ENCODE results near the gene TADA2B.

The TADA2B gene, protein sequence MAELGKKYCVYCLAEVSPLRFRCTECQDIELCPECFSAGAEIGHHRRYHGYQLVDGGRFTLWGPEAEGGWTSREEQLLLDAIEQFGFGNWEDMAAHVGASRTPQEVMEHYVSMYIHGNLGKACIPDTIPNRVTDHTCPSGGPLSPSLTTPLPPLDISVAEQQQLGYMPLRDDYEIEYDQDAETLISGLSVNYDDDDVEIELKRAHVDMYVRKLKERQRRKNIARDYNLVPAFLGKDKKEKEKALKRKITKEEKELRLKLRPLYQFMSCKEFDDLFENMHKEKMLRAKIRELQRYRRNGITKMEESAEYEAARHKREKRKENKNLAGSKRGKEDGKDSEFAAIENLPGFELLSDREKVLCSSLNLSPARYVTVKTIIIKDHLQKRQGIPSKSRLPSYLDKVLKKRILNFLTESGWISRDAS

DNA sequence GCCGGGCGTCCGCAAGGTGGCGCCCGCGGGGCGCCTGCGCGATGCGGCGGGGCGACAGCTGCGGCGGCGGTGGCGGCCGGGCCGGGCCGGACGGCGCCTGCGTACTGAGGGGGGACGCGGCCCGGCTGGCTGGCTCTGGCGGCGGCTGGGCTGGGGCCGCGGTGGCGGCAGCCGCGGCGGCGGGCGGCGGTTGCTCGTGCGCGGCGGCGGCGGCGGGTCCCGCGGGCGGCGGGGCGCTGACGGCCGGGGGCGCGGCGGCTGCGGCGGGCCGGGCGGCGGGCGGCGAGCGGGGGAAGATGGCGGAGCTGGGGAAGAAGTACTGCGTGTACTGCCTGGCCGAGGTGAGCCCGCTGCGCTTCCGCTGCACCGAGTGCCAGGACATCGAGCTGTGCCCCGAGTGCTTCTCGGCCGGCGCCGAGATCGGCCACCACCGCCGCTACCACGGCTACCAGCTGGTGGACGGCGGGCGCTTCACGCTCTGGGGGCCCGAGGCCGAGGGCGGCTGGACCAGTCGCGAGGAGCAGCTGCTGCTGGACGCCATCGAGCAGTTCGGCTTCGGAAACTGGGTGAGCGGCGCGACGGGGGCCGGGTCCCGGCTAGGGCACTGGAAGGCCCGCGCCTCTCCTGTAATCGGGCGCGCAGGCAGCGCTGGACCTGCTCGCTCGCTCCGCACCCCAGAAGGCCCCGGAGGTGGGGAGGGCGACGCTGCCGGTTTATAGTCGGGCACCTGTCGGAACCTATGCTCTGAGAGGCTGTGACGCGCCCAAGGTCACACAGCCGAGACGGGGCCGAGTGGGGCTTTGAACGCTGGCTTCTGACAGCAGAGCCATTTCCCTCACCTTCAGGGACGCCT lies at the start of gene TADA2B:
TSS of gene TADA2B (plus strand) at position 89 of the 853 bp plus-strand sequence. CDS start at position 297, 208 bp downstream.
- peak; percentile 61 for ATAC-seq
- Mint-ChIP-seq H3K27me3 (no peaks in the 10 kb centered on the region), H3K4me1 (peaks cover 57% of the 10 kb centered on the region), H3K27ac (peak within 1 kb of the TSS; percentile 73), H3K9me3 (no peaks in the 10 kb centered on the region), H3K4me3 (peak within 1 kb of the TSS; percentile 96), H3K36me3 (peaks cover 12% of the 10 kb centered on the region)

DNA sequence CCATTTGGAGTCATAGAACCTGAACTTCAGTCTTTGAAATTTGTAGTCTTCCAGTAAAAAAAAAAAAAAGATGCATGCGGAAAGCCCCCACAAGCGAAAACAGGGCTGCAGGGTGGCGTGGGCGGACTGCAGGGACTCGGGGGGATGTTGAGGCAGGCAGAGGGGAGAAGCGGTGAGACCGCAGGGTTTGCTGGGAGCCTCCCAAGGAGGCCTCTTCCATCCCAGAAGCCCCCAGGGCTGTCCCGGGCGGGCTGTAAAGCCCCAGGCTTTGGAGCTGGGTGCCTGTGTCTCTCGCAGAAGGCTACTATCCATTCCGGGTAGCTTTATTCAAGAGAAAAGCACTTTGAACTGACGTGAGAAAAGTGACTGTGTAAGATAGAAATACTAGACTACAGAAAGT lies 46.7 kb upstream of the TADA2B start:
- H3K9me3 Mint-ChIP-seq, result no peaks in the 10 kb centered on the region
- H3K27me3 Mint-ChIP-seq, result no peaks in the 10 kb centered on the region

DNA sequence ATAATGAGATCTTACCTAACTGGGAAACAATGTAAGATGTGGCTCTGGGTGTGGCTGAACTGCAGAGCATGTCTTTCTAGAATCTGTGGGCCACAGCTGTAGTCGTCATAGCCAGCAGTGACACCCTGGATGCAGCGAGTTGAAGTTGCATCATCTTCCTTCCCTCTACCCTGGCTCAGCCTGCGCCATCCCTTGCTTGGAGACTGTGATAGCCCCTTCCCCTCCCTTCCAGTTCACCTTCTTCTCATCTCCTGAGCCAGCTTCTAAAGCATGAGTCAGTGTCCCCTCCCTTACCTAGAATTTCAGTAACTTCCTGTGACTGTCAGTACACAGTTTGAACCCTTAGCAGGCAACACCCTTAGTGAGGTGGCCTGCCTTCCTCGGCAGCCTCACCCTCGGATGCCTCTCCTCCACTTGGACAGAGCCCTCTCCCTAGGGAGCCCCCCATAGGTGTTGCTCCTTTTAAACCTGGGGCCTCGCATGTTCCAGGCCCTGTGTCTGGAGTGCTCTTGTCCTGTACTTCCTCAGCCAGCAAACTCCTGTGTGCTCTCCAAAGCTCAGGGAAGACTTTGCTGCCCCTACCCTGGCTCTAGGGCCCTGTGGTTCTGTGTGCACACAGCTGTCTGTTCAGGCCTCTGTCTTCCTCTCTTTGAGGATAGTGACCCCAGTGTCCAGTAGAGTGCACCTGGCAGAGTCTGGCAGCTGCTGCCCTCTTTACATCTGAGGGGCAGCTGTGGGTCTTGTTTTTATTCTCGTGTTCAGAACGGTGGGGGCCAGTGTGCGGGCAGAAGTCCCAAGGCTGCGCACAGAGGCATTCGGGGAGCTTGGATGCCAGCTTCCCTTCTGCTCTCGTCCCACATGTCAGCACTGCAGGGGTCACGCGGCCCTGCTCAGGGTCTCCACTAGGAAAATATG lies 43.7 kb upstream of the TADA2B start:
- Mint-ChIP-seq H3K27me3 (no peaks in the 10 kb centered on the region), H3K4me3 (no peak overlapping the region), H3K36me3 (peaks cover 90% of the 10 kb centered on the region), H3K4me1 (no peaks in the 10 kb centered on the region), H3K27ac (no peak overlapping the region), H3K9me3 (no peaks in the 10 kb centered on the region)
- ATAC-seq, result no peak

More for the DNA sequence above, 46.7 kb upstream of the TADA2B start:
- ATAC-seq, result no peak
- Mint-ChIP-seq H3K4me1 (peaks cover 21% of the 10 kb centered on the region), H3K27ac (no peak overlapping the region), H3K4me3 (no peak overlapping the region), H3K36me3 (peaks cover 60% of the 10 kb centered on the region)

DNA sequence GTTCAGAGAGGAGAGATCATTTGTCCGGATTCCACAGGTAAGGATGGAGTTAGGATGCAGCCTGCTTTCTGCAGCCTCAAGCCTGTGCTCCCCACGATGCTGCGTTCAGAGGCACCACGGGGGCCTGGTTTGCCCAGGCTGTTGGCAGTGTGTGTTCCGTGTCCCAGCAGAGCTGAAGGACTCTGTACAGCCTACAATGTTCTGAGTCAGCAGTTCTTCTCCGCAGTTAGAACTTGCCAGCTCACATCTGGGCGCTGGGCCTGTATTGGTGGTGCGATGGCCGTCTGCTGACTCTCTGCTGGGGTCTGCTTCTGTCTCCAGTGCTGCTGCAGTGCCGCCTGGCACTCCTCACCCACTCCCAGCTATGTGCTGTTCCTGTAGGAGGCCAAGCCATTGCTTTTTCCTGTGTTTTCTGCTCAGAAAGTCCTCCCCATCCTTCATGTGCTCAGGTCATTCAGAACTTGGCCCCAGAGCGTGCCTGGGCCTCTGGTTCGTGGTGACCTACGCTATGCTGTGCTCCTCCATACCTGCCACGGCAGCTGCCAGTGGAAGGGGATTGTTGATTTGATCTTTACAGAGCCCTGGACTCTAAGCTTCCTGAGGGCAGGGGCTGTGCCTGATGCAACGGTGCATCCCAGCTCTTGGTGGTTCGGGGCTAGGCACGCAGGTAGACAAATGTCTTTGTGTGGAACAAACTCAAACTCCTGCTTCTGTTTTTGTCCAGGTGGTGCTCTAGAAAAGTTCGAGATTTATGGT lies 42.6 kb upstream of the TADA2B start:
- Mint-ChIP-seq H3K4me1 (no peaks in the 10 kb centered on the region), H3K27ac (peak overlapping the region; percentile 50), H3K36me3 (peaks cover 85% of the 10 kb centered on the region), H3K9me3 (no peaks in the 10 kb centered on the region), H3K4me3 (no peak overlapping the region), H3K27me3 (no peaks in the 10 kb centered on the region)
- ATAC-seq, result no peak

DNA sequence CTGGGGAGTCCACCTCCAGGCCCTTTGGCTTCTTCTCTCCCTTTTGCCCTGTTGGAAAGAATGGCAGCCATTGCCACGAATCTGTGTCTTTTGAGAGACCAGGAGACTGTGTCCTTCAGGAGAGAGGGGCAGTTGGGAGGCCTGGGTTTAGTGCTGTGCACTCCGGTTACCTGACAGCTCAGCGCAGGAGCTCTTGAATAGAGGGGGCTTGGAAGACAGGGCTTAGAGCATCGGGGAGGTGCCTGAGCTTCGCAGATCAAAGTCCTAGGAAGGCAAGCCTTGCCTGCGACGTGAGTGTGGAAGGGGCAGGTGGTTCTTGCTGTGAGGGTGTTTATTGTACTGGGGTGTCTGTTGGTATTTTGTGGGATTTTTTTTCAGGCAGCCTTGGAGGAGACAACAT lies 41.9 kb upstream of the TADA2B start:
- Mint-ChIP-seq H3K4me3 (no peak overlapping the region), H3K9me3 (no peaks in the 10 kb centered on the region), H3K36me3 (peaks cover 85% of the 10 kb centered on the region), H3K27me3 (no peaks in the 10 kb centered on the region), H3K27ac (peak overlapping the region; percentile 50), H3K4me1 (no peaks in the 10 kb centered on the region)
- ATAC-seq, result no peak

DNA sequence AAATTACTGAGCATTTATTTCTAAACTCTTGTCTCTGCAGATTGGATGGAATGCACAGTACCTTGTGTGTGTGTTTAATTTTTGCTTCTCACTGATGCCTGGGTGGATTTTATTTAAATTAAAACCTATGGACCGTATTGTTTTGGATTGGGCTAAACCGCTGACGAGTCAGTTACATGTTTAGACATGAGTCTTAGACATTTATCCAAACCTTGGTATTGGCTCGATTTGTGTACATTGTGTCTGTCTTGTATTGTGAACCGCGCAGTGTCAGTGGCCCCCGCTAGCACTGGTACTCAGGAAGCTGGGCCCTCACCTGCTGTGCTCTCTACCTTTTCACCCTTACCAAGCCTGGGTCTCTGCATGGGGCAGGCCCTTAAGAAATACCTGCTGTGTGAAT lies 40.8 kb upstream of the TADA2B start:
- Mint-ChIP-seq H3K9me3 (no peaks in the 10 kb centered on the region), H3K27ac (peak overlapping the region; percentile 50), H3K36me3 (peaks cover 86% of the 10 kb centered on the region), H3K27me3 (no peaks in the 10 kb centered on the region), H3K4me3 (no peak overlapping the region), H3K4me1 (no peaks in the 10 kb centered on the region)
- ATAC-seq, result no peak

DNA sequence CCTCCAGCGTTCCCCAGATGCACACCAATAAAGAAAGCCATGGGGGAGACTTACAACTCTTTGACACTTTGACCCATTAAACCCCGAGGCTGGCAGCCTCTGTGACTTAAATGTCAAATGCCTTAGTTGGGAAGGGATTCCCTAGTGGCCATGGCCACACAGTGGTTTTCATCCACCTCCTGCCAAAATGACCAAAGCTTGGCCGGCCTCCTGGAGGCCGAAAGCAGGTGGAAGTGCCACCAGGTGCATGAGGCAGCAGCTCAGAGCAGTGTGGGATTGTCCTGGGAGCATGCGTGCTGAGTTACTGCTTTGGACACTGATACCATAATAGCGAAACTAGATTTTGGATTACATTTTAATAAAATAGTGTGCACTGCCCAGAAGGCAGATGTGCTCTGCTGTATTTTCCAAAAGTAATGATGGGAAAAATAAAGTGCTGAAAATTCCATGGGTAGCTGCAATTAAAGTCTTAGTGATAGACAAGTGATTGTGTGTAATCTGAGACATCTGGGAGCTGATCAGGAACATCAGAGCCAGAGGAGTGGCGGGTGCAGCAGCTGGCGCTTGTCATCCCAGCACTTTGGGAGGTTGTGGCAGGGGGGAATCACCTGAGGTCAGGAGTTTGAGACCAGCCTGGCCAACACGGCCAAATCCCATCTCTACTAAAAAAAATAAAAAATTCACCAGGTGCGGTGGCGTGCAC lies 39.8 kb upstream of the TADA2B start:
- H3K36me3 Mint-ChIP-seq, result peaks cover 83% of the 10 kb centered on the region
- H3K27ac Mint-ChIP-seq, result peak overlapping the region; percentile 19

DNA sequence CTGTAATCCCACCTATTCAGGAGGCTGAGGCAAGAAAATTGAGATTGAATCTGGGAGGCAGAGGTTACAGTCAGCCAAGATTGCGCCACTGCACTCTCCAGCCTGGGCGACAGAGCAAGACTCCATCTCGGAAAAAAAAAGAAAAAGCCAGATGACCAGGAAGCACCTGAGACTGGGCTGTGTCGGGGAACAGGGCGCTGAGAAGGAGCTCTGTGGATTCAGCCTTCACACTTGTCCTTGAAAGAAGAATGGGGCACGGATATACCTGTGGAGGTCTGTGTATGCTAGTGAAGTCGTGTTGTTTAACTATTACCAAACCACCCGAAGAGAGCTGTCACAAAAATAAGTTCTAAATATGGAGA lies 39.3 kb upstream of the TADA2B start:
- no peak overlapping the region for H3K4me3 Mint-ChIP-seq
- H3K36me3 Mint-ChIP-seq, result peaks cover 82% of the 10 kb centered on the region
- H3K27ac Mint-ChIP-seq, result peak overlapping the region; percentile 19
- no peaks in the 10 kb centered on the region for H3K9me3 Mint-ChIP-seq
- no peaks in the 10 kb centered on the region for H3K4me1 Mint-ChIP-seq
- H3K27me3 Mint-ChIP-seq, result no peaks in the 10 kb centered on the region
- ATAC-seq, result no peak

More for the DNA sequence above, 39.8 kb upstream of the TADA2B start:
- no peak for ATAC-seq
- no peaks in the 10 kb centered on the region for H3K27me3 Mint-ChIP-seq
- H3K4me1 Mint-ChIP-seq, result no peaks in the 10 kb centered on the region
- no peak overlapping the region for H3K4me3 Mint-ChIP-seq
- H3K9me3 Mint-ChIP-seq, result no peaks in the 10 kb centered on the region

DNA sequence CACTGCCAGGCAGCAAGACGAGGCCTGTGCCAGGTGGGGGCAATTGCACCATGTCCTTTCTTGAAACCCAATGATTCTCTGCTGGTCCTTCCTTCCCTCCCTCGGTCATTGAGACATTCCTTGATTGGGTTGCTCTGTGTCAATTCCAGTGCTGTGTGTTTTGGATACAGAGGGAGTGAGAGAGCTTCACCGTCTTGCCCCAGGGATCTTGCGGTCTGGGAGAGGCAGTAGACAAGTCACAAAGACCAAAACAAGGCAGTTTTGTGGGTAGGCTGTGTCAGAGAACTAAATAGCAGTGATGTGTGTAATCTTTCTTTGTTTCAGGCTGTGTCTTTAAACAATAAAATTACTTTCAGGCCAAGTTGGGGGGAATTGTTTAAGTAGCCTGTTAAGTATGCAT lies 38.8 kb upstream of the TADA2B start:
- no peak for ATAC-seq
- no peaks in the 10 kb centered on the region for H3K27me3 Mint-ChIP-seq
- peaks cover 82% of the 10 kb centered on the region for H3K36me3 Mint-ChIP-seq
- no peaks in the 10 kb centered on the region for H3K4me1 Mint-ChIP-seq
- H3K4me3 Mint-ChIP-seq, result no peak overlapping the region
- H3K27ac Mint-ChIP-seq, result no peak overlapping the region
- no peaks in the 10 kb centered on the region for H3K9me3 Mint-ChIP-seq

DNA sequence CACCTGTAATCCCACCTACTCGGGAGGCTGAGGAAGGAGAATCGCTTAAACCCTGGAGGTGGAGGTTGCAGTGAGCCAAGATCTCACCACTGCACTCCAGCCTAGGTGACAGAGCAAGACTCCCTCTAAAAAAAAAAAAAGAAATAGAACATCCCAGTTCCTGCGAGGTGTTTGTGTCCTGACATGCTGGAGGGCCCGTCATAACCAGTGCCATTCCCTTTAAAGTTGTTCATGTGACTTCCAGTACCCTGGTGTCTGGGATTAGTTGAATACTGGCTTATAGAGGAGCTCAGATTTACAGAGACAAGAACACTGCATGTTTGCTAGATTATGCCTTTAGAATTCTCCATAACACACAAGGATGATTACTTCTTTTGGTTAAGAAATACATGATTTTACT lies 37.6 kb upstream of the TADA2B start:
- Mint-ChIP-seq H3K27me3 (no peaks in the 10 kb centered on the region), H3K4me3 (no peak overlapping the region), H3K4me1 (no peaks in the 10 kb centered on the region), H3K27ac (no peak overlapping the region), H3K9me3 (no peaks in the 10 kb centered on the region), H3K36me3 (peaks cover 83% of the 10 kb centered on the region)
- ATAC-seq, result no peak

DNA sequence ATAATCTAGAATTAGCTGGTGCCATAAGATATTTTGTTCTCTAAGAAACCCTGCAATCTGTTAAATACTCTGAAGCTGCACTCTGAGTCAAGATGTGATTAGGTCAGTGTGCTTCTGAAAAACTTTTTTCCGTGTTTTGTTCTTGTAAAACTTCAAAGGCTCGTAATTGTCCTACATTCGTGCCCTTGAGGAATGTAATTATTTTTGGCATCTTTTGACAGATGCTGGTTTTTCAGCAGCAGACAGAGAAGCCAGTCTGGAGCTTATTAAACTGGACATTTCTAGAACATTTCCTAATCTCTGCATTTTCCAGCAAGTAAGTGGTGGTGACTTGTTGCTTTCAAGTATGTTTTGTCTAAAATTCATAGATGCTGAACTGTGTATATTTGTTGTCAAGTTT lies 36.8 kb upstream of the TADA2B start:
- Mint-ChIP-seq H3K36me3 (peaks cover 83% of the 10 kb centered on the region), H3K4me3 (no peak overlapping the region), H3K27me3 (no peaks in the 10 kb centered on the region), H3K9me3 (no peaks in the 10 kb centered on the region), H3K4me1 (no peaks in the 10 kb centered on the region), H3K27ac (peak overlapping the region; percentile 17)
- no peak for ATAC-seq

DNA sequence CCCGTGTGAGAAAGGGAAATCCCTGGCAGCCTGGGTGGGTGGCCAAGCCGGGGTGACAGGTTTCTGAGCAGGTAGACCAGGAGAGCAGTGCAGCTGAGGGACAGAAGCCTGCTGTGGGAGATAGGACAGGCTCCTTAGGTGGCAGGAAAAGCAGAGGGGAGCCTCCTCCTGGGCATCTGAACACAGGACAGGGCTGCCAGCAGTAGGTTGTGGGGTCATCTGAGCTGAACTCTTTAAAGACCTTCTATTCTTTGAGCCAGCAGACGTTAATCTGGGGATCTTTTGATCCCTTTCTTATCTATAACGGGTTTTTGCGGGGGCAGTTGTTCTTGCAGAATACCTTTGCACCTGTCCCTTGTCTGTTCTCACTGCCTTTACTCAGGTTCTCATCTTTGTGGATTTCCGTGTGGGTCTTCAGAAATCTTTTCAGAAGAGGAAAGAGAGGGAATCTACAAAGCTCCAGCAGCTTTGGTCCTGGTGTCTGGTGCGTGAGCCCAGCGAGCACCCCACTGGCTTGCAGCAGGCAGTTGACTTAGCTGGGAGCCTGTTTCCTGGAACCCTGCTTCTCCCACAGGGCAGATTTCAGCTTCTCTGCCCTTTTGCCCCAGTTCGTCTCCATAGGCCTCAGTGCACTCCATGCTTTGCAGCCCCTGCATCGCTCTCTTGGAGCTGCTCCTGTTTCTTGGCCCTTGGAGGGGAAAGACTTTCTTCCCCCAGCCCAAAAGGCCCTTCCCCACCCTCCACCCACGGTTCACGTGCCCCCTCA lies 35.8 kb upstream of the TADA2B start:
- Mint-ChIP-seq H3K4me3 (no peak overlapping the region), H3K36me3 (peaks cover 83% of the 10 kb centered on the region), H3K4me1 (no peaks in the 10 kb centered on the region)

DNA sequence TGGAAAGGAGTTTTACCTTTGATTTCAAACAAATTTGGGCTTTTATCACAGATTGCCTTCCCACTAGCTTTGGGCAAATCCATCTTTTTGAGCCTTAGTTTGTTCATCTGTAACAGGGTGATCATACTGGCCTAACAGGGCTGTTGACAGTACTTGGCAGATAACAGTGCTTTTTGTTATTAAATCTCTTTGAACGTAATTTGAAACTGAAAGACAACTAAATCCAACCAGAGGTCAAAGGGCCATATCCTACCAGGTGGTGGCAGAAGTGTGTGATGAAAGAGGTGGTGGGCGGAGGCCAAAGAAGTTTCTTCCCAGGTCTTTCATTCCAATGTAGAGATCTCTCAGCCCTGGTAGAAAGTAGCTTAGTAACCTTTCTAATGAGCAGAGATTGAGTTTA lies 35.2 kb upstream of the TADA2B start:
- H3K4me3 Mint-ChIP-seq, result no peak overlapping the region
- peaks cover 80% of the 10 kb centered on the region for H3K36me3 Mint-ChIP-seq
- H3K27ac Mint-ChIP-seq, result no peak overlapping the region
- no peaks in the 10 kb centered on the region for H3K27me3 Mint-ChIP-seq
- peaks cover under 1% of the 10 kb centered on the region for H3K4me1 Mint-ChIP-seq
- no peak for ATAC-seq
- no peaks in the 10 kb centered on the region for H3K9me3 Mint-ChIP-seq

More for the DNA sequence above, 35.8 kb upstream of the TADA2B start:
- Mint-ChIP-seq H3K27ac (peak overlapping the region; percentile 17), H3K27me3 (no peaks in the 10 kb centered on the region), H3K9me3 (no peaks in the 10 kb centered on the region)
- no peak for ATAC-seq
